HG02885 (cell line): Measurements from ENCODE around the gene NUCKS1.

Experiments
- ATAC-seq: cut with Tn5 transposase; IDR thresholded peaks from one replicate; pipeline ENCODE4 v1.9.1; 2021; ENCODE audit warnings: mild to moderate bottlenecking; ENCODE audit not compliant: unreplicated experiment, poor library complexity

The NUCKS1 gene

DNA sequence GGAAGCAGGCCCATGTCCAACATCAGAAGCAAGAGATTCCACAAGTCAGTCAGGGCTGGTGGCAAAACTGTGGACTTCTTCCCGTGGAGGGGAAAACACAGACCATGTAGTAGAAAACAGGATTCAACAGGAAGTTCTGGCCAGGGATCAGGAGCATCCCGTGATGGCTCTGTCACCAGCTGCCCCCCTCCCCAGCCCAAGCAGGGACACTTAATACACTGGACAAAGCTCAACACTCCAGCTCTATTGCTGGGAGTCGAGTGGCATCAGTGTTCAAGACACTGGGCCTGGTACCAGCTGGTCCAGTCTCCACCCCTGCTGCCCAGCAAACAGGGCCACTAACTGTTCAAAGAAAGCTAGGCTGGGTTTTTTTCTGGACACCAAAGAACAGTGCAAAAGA lies 73.4 kb downstream of the NUCKS1 start:
- no peak for ATAC-seq

DNA sequence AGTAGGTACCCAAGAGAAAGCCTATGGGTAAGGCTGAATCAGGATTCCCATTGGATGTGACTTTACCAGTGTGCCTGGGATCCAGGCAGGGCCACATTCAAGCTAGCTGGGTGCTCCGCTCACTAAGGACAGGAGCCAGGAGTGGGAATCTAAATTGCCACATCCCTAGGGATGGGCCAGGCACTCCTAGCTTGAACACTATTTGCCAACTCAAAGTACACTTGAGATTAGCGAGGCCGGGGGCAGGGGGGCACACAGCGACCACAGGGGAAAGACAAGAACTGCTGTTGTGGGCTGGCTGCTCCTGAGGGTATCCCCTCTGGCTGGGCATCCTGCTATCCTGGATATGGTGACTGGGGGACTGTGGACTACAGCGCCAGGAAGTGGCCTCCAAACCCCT lies 74.0 kb downstream of the NUCKS1 start:
- ATAC-seq = no peak

DNA sequence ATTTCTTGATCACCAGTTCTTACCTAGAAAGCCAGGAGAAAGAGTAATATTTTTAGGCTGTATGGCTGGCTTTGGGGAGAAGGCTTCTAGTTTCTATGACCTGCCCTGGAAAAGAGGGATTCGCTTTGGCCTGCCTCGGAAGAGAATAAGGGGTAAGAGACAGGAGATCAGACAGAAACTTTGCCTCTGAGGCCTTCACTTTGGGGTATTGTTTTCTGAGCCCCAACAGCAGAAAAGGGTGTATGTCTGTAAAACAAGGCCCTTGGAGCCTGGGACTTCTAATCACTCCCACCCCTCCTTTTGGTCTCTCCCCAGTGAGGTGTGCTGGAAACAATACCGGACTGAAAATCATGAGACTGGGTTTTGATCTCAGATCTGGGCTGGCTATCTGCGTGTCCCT lies 74.7 kb downstream of the NUCKS1 start:
- no peak for ATAC-seq

DNA sequence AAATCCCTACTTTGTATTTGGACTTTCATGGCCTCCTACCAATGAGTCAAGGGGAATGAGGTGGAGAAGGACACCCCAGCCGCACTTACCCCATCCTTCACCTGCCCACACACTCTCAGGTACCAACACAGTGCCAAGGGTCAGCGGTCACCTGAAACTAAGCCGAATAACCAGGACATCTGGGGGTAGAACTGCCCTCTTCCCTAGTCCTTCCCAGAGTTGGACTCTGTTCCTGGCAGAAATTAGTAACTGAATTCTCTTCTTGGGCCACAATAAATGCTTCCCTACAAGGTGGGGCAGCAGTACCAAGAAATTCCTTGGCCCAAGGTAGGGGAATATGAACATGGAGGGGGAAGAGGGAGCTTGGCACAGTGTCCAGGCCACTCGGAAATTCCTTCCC lies 77.0 kb downstream of the NUCKS1 start:
- no peak for ATAC-seq

DNA sequence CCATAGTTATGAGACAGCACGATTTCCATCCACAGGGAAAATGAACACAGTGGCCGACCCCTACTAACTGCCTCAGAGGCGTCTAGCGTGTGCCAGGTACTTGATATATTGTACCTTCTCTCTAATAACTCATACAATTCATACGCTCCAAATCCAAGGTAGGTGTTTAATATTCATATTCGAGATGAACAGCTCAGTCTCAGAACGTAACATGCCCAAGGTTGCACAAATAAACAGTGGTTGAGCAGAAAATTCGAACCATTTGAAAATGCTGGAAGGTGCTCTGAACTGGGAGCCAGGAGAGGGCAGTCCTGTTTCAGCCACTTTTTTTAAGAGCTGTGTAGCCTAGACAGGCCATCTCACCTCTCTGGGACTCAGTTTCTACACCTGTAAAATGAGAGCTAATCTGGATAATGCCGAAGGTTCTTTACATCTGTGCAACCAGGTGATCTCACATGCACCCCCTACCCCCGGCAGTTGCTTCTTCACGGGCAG lies 77.5 kb downstream of the NUCKS1 start:
- ATAC-seq = no peak

DNA sequence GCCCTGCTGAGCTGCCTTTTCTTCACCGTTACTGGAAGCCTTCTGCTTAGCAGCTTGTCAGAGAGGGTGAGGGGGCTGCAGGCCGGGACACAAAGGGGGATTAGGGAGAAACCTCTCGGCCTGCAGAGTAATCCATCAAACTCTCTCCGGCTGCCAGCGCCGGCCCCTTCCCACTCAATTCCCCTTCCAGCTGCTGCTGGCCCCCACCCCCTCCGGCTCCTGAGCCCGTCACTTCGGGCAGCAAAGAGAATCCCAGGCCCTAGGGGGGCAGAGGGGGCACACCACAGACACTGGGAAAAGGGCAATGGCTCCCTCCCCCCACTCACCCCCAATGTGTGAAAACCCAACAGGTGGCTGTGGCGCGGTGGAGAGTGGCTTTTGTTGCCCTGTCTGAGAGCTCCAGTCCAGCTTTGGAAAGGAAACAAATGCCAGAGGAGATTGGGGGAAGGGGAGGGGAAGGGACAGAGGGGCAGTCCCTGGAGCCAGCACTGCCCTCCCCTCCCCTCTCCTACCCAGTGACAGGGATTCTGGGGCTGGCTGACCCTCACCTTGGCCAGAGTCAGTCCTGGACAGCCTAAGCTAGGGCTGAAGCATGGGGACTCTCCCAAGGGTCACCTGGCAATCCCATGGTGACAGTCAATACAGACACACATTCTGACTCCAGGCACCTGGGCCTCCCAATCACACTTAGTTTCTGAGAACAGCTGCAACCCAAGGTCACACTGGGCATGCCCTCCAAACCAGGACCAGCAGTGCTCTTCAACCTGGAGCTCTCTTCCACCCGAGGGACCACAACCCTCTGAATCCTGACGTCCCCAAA lies 79.2 kb downstream of the NUCKS1 start:
- ATAC-seq = no peak

DNA sequence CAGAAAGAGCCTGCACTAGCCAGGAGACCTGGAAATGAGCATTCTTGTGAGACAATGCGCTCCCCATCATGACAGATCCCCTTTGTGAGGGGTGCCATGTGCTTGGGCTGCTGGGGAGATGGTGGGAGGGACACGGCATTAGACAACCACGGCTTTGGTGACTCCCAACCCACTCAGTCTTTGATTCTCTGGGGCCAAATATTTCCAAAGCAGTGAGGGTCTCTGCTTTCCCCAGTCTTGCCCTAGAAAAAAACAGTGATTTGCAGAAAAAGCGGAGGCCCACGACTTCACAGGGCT lies 79.9 kb downstream of the NUCKS1 start:
- ATAC-seq = no peak

DNA sequence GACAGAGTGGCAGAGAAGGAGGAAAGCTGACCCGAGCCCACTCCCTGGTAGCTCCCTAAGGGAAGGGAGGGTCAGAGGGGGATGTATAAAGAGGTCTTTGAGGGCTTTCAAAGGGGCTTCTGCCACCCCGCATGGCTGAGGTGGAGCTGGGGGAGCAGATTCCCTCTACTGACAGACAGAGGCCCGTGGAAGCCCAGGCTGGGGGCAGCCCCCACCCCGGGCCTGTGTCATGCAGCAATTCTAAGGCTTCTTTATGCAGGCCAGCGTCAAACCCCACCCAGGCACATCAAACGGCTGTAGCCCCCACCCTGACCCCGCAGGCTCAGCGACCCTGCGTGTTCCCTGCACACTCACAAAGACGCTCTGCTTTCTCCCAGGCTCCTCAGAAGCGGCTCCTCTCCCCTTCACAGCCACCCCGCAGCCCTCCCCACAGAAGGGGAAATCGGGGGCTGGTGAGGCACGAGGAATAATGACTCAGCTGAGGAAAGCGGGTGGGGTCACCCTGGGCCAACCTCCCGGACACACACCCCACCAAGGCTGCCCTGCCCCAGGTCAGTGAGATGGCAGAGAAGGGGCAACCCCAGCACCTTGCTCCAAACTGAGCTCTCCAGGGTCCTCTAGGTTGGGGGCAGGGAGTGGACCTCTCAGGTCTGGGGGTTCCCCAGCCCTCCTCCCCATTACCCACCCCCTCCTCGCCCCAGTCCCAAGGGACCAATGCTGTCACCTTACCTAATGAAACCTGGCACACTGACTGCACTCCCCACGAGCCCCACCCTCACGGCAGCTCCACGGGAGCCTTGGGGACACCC lies 80.4 kb downstream of the NUCKS1 start:
- peak; percentile 34 for ATAC-seq

DNA sequence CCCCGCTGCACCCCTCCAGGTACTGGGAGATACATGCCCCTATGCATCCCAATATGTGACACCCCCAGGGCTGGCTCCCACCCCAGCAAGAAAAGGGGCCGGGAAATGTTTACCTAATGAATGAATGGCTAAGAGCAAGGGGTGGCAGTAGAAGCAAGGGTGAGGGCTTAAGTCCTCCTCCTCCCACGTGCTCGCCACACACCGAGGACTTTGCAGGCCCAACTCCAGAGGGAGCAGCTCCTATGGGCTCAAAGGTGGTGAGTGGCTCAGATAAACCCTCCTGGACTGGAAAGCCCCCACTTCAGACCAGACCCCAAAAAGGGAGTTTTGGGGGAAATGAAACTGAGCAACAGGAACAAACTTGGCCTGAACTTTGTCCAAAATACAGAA lies 81.0 kb downstream of the NUCKS1 start:
- ATAC-seq = peak; percentile 50

DNA sequence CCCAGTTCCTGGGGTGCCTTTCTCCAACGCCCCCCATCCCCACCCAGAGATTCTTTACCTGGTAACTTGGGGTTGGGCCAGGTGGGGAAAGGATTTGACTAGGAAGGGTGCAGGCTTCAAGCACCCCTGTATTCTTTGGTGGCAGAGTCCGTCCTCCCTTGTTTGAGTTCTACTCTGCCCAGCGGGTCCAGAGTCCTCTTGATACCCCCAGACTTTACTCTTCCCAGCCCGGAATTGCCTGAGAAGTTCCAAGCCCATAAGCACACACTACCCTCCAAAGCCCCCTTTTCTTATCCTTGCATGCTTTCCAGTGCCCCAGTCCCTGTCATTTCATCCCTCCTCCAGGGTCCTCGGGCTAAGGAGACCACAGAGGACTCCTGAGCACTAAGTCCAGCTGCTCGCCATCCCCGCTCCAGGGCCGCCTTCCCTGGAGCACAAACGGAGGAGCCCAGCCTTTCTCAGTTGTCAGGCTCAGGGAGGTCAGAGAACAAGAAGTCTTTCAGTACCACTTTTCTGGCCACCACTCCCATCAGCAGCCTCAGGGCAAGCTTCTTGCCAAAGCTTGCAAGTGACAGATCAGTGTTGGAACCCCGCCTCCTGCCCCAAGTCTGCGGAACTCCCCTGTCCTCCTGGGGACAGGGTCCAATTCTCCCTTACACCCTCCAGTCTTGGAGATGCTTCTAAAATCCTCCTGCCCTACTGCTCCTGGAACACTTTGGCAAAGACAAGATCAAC lies 81.9 kb downstream of the NUCKS1 start:
- ATAC-seq = no peak

DNA sequence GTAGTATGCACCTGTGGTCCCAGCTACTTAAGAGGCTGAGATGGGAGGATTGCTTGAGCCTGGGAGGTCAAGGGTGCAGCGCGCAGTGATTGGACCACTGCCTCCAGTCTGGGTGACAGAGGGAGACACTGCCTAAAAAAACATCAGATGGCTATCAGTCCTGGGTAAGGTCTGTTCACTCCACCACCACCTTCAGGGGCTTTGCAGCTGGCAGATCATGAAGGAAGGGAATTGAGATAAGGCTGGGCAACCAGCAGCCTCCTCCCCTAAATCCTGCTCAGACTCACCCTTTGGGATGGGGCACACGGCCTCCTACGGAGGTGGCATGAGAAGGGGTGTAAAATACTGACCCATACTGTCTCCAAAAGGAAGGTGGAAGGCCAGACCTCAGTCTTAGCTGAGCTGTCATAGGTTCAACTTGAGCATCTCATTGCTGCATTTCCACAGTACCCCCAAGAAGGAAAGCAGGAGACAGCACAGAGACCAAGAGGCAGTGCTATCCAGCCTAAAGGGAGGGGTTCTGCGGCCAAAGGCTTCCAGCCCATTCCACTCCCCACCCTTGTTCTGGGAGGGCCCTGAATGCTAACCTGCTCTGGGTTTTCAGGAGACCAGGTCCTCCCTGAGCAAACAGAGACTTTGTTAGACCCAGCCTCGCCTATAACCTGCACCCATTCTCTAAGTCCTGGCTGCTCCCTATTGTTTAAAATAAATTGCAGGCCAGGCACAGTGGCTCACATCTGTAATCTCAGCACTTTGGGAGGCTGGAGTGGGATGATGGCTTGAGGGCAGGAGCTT lies 83.4 kb downstream of the NUCKS1 start:
- ATAC-seq = no peak

DNA sequence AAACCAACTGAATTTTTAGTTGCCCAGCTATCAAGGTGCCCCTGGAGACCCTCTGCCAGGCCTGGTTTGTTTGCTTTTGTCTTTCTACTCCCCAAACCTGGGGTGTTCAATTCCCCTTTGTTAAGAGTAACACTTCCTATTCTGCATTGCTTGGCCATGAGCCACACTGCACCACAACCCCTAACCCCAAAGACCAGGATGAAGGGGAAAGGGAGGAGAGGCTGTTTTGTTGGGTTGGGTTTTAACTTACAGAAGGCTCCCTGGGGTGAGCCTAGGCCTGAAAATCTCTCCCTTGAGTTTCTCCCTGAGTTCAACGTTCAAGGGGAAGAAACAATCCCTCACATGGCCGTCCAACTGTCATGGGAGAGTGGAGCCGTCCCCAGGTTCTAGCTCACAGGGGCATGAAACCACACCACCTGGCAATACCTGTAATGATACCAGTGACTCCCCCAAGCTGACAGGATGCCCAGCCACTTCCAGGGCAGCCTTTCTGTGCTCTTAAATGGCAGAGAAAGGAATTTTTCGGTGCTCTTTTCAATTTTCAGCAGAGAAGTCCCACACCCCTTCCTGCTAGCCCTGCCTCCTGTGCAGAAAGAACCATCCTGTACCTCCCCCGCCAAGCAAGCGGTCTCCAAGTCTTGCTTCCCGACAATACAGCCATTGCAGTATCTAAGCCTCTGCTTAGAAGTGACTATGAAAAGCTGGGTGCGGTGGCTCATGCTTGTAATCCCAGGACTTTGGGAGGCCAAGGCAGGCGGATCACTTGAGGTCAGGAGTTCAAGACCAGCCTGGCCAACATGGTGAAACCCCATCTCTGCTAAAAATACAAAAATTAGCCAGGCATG lies 84.6 kb downstream of the NUCKS1 start:
- no peak for ATAC-seq

DNA sequence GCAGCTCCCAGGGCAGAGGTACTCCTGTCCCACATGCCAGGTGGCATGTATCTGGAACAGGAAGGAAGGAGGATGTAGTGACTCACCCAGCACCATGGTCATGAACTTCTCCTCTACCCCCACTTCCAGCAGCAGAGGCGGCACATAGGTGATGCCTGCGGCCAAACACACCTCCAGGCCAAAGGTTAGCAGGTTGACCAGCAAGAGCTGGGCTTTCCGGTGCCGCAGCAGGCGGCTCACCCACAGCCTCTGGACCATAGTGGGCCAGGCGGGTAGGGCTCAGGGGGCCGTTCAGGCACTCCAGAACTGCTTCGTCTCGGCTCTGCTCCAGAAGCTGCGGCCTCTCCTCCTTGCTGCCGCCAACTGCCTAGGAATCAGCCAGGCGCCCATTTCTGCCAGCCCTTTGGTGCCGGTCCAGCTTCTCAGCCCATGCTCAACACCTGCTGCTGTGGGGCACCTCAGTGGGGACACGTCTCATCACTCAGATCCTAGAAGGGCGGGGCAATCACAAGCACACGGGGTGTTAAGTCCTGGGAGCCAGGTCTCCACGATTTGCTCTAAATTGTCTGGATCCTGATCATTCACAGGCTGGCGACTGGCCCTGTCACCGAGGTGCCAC lies 85.5 kb downstream of the NUCKS1 start:
- ATAC-seq = no peak

DNA sequence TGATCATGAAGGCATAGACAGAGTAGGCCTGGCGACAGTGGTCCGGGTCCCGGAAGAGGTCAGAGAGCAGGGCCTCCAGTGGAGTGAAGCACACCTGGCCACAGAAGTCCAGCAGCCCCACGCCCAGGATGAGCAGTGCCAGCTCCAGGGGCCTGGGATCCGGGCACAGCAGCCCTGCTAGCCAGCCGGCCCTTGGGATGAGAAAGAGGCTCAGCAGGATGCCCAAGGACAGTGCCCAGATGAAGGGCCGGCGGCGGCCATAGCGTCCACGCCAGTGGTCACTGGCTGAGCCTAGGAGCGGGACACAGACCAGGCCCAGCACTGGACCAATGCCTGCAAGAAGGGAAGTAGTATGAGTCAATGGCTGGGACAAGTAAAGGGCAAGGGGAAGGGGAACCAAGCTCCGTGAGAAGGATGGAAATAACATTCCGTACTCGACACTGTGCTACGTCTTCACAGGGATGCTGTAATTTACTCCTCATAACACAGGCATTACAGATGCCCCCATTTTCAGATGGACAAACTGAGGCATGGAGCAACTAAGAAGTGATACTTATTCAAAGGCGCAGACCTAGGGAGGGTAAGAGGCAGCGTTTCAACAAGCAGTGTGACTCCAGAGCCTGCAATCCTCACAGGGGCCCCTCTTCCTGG lies 86.6 kb downstream of the NUCKS1 start:
- ATAC-seq = no peak
